ENCODE data around the gene PLOD3. TPM values are rescaled to one million over a fixed set of nuclear protein-coding genes. Genes with fewer than 3 reads are reported as not detected.
A peak's percentile ranks its signal among the peaks of the same experiment; 100 is the strongest.
"Not testable (repeated sequence)": the region's sequence is repeated elsewhere in the genome, so short reads cannot be mapped to it uniquely, and the experiment has no call there.

PLOD3 gene
- total and polyA plus RNA-seq, 11 donors: 22.2 to 77.6 (median 42.0) TPM

DNA sequence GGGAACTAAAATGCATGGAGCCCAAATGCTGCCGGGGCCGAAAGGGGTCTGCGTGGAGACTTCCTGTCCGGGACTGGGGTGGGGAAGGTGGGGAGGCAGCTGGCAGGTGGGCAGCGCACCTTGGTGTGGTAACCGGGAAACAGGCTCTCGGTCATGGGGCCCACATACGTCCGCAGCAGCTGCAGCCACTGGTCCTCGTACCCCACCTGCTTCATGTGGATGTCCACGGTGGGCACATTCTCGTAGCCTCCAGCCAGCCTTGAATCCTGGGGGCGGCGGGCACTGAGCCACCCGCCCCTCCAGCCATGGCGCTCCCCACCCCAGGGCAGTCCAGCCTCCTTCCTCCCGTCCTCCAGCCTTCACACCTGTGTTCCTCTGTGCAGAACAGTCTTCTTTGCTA, 9.9 kb downstream of the PLOD3 start:
- Histone ChIP-seq H3K4me1 (peaks cover 0 to 5% (median 0%) of the 10 kb centered on the region in 12 donors), H3K4me3 (no peak overlapping the region), H3K27me3 (peaks cover 0 to 13% (median 7%) of the 10 kb centered on the region in 9 donors), H3K27ac (no peak overlapping the region), H3K9me3 (no peaks in the 10 kb centered on the region), H3K36me3 (peaks cover 0 to 66% (median 46%) of the 10 kb centered on the region in 9 donors)
- intact Hi-C loops (cut with DNase I): no loop called here
- TF ChIP-seq, protein P1, sequence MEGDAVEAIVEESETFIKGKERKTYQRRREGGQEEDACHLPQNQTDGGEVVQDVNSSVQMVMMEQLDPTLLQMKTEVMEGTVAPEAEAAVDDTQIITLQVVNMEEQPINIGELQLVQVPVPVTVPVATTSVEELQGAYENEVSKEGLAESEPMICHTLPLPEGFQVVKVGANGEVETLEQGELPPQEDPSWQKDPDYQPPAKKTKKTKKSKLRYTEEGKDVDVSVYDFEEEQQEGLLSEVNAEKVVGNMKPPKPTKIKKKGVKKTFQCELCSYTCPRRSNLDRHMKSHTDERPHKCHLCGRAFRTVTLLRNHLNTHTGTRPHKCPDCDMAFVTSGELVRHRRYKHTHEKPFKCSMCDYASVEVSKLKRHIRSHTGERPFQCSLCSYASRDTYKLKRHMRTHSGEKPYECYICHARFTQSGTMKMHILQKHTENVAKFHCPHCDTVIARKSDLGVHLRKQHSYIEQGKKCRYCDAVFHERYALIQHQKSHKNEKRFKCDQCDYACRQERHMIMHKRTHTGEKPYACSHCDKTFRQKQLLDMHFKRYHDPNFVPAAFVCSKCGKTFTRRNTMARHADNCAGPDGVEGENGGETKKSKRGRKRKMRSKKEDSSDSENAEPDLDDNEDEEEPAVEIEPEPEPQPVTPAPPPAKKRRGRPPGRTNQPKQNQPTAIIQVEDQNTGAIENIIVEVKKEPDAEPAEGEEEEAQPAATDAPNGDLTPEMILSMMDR (IDR thresholded peaks at IDR 0.05): no peak
- no peak for TF ChIP-seq POLR2A (IDR thresholded peaks at IDR 0.05)
- no peak for ATAC-seq
- 90 to 94% (median 93%) methylated on average over 7 to 17 of the region's 17 CpGs for WGBS, 4 donors
- DNase-seq: no peak

GRCh38 chr7:101206665-101207042, 10.7 kb downstream of the PLOD3 start:
- Histone ChIP-seq H3K4me3 (no peak overlapping the region), H3K36me3 (peaks cover 0 to 58% (median 38%) of the 10 kb centered on the region in 9 donors), H3K9me3 (no peaks in the 10 kb centered on the region), H3K27me3 (peaks cover 8 to 21% (median 15%) of the 10 kb centered on the region in 9 donors), H3K27ac (no peak overlapping the region), H3K4me1 (peaks cover 0 to 12% (median 6%) of the 10 kb centered on the region in 12 donors)
- 90 to 94% (median 92%) methylated on average over 19 of the region's 19 CpGs for WGBS, 4 donors
- DNase-seq (no peak), ATAC-seq (no peak)
- intact Hi-C loops (cut with DNase I): no loop called here
- TF ChIP-seq POLR2A (IDR thresholded peaks at IDR 0.05): no peak
- TF ChIP-seq, protein P1 (IDR thresholded peaks at IDR 0.05): no peak

DNA sequence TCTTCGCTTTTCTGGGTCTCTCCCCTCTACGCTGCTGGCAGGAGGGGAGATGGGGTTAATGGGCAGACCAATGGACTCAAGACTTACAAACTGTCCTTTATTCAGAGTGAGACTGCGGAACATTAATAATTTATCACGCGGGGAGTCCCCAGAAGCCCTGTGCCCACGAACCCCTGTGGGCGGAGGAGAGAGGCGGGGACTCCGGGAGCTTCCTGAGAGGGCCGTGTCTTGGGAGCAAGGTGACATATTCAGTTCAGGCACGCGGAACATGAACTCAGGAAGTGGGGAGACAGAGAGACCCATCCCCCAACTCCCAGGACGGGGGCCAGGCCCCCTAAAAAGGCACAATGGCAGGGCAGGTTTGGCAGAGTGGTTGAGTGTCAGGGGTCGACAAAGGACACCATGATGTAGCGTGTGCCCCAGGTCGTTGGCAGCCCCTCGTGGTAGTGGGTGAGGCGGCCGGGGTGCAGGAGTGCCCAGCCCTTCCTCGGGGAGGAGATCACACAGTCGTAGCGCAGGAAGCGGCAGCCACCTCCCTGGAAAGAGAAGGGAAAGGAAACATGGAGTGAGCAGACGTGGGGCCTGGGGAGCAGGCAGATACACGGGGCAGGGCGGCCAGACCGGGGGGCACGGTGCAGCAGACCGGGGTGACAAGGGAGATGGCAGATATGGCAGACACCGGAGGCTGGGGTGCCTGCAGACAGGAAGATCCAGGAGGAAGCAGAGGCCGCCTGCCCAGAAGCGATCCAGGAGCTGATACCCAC, 11.3 kb downstream of the PLOD3 start:
- no peak overlapping the region for H3K27ac ChIP-seq
- ATAC-seq: no peak
- H3K4me1 ChIP-seq: peaks cover 0 to 13% (median 8%) of the 10 kb centered on the region in 12 donors
- no peaks in the 10 kb centered on the region for H3K9me3 ChIP-seq
- H3K4me3 ChIP-seq: no peak overlapping the region
- 82 to 86% (median 86%) methylated on average over 32 of the region's 32 CpGs for WGBS, 4 donors
- TF ChIP-seq POLR2A (IDR thresholded peaks at IDR 0.05): no peak
- TF ChIP-seq, protein P1 (IDR thresholded peaks at IDR 0.05): no peak
- H3K36me3 ChIP-seq: peaks cover 0 to 53% (median 33%) of the 10 kb centered on the region in 9 donors
- intact Hi-C loops (cut with DNase I): no loop called here
- H3K27me3 ChIP-seq: peaks cover 13 to 27% (median 20%) of the 10 kb centered on the region in 9 donors
- DNase-seq: no peak

DNA sequence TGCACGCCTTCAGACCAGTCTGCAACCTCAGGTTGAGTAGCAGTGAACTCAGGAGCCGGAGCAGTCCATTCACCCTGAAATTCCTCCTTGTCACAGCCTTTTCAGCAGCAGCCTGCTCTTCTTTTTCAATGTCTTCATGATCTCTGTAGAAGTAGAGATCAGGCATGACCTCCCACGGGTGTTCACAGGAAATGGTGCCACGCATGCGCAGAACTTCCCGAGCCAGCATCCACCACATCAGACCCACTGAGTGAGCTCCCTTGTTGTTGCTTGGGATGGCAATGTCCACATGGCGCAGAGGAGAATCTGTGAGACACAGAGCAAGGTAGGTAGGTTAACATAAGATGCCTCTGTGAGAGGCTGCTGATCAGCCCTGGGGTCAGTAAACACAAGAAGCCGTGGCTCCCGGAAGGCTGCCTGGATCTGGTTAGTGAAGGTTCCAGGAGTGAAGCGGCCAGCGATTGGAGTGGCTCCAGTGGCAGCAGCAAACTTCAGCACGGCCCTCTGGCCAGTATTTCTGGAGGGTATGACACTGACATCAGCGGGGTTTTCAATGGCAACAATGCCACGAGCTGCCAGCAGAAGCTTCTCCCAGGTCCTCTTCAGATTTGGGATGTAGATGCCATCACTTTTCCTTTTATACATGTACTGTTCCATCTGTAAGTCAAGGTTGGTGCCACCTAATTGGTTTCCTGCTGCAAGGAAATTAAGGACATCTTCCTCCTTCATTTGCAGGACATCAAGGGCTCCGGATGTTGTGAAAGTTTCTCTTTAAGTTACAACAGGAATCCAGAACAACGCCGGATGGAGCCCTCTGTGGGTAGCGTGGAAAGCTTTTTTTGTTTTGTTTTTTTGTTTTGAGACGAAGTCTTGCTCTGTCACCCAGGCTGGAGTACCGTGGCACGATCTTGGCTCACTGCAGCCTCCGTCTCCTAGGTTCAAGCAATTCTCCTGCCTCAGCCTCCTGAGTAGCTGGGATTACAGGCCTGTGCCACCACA, 13.3 kb downstream of the PLOD3 start:
- Histone ChIP-seq H3K36me3 (peaks cover 0 to 32% (median 15%) of the 10 kb centered on the region in 9 donors), H3K4me1 (peaks cover 0 to 13% (median 8%) of the 10 kb centered on the region in 12 donors), H3K4me3 (peak overlapping the region in 1 of 12 donors; percentile 8), H3K27me3 (peaks cover 16 to 47% (median 32%) of the 10 kb centered on the region in 9 donors)
- H3K27ac ChIP-seq, H3K9me3 ChIP-seq, DNase-seq, ATAC-seq: not testable (repeated sequence)
- 57 to 65% (median 60%) methylated on average over 22 of the region's 22 CpGs for WGBS, 4 donors
- intact Hi-C loops (cut with DNase I): loop anchor here in 1 of 10 donors (5.0 kb wide), 1 partner anchor 73 kb away; no protein-coding TSS in a partner anchor
